ENCODE measurements around the gene PPP1R12B.

The PPP1R12B gene

GRCh38 chr1:202590126-202590525 is 241.6 kb downstream of the PPP1R12B start:
- H3K4me3 ChIP-seq (ENCODE audit: low read depth, low read length): no peak overlapping the region
- DNase-seq (ENCODE audit: low read depth): no peak
- TF ChIP-seq CTCF (IDR thresholded peaks at IDR 0.05; ENCODE audit: control insufficient read depth, extremely low read depth, insufficient read depth): no peak

- DNase-seq (ENCODE audit: low read depth): no peak
- H3K4me3 ChIP-seq (ENCODE audit: low read depth, low read length): no peak overlapping the region
- no peak for TF ChIP-seq CTCF (IDR thresholded peaks at IDR 0.05; ENCODE audit: control insufficient read depth, extremely low read depth, insufficient read depth)
Measured at GRCh38 chr1:202590975-202591411, 242.5 kb downstream of the PPP1R12B start.

- TF ChIP-seq CTCF (IDR thresholded peaks at IDR 0.05; ENCODE audit: control insufficient read depth, extremely low read depth, insufficient read depth): no peak
Measured at GRCh38 chr1:202591515-202591914, 243.0 kb downstream of the PPP1R12B start.

GRCh38 chr1:202592146-202592545 is 243.6 kb downstream of the PPP1R12B start:
- TF ChIP-seq CTCF (IDR thresholded peaks at IDR 0.05; ENCODE audit: control insufficient read depth, extremely low read depth, insufficient read depth): no peak
- no peak for DNase-seq (ENCODE audit: low read depth)
- no peak overlapping the region for H3K4me3 ChIP-seq (ENCODE audit: low read depth, low read length)

More at GRCh38 chr1:202591515-202591914, 243.0 kb downstream of the PPP1R12B start:
- DNase-seq (ENCODE audit: low read depth): no peak
- no peak overlapping the region for H3K4me3 ChIP-seq (ENCODE audit: low read depth, low read length)

- TF ChIP-seq CTCF (IDR thresholded peaks at IDR 0.05; ENCODE audit: control insufficient read depth, extremely low read depth, insufficient read depth): no peak
- H3K4me3 ChIP-seq (ENCODE audit: low read depth, low read length): no peak overlapping the region
- no peak for DNase-seq (ENCODE audit: low read depth)
Measured at GRCh38 chr1:202593845-202594244, 245.3 kb downstream of the PPP1R12B start.

- DNase-seq (ENCODE audit: low read depth): no peak
- no peak for TF ChIP-seq CTCF (IDR thresholded peaks at IDR 0.05; ENCODE audit: control insufficient read depth, extremely low read depth, insufficient read depth)
- H3K4me3 ChIP-seq (ENCODE audit: low read depth, low read length): no peak overlapping the region
Measured at GRCh38 chr1:202596638-202597037, 248.1 kb downstream of the PPP1R12B start.

- no peak for DNase-seq (ENCODE audit: low read depth)
- no peak overlapping the region for H3K4me3 ChIP-seq (ENCODE audit: low read depth, low read length)
- no peak for TF ChIP-seq CTCF (IDR thresholded peaks at IDR 0.05; ENCODE audit: control insufficient read depth, extremely low read depth, insufficient read depth)
Measured at GRCh38 chr1:202597090-202597761, 248.7 kb downstream of the PPP1R12B start.

Measured in LNCaP clone FGC (cell line).